Pancreas (tissue), 10 donors: ENCODE measurements around the gene RGS9BP. TPM values are rescaled to one million over a fixed set of nuclear protein-coding genes. Genes with fewer than 3 reads are reported as not detected.

ENCODE experiments used
- ATAC-seq, 4 donors: fragments of 200-7000 bp; cut with Tn5 transposase; one replicate each; pipeline versions ENCODE4 v1.8.0 to v1.9.1; 2020; ENCODE audit warnings: mild to moderate bottlenecking in 4 of 4, moderate library complexity in 4 of 4
- DNase-seq, 6 donors: peaks; one replicate each; pipeline ENCODE4 v3.0.0-alpha.2; 2020
- FAIRE-seq: peaks from 2 replicates; lab custom pipeline; 2012; peaks lifted over from hg19 to GRCh38; lab: Jason Lieb, UNC
- H3K27ac ChIP-seq, 4 donors: fragments of 200-600 bp; sonication (generic); 1 replicate in 3 of 4; 2 replicates in 1 of 4; pipeline versions ENCODE4 v1.5.0 to v1.8.0; 2020
- H3K27me3 ChIP-seq, 4 donors: fragments of 200-600 bp; one replicate each; pipeline ENCODE4 v1.8.0; 2021
- H3K36me3 ChIP-seq, 3 donors: fragments of 200-600 bp; sonication (generic) in 1 of 3; one replicate each; pipeline versions ENCODE4 v1.5.0 to v1.8.0; 2020 to 2021
- H3K4me1 ChIP-seq, 3 donors: fragments of 200-600 bp; one replicate each; pipeline ENCODE4 v1.8.0; 2021
- H3K4me3 ChIP-seq, 4 donors: fragments of 200-600 bp; sonication (generic) in 2 of 4; one replicate each; pipeline versions ENCODE4 v1.5.0 to v1.8.0; 2020 to 2021
- H3K9me3 ChIP-seq, 4 donors: fragments of 200-600 bp; one replicate each; pipeline ENCODE4 v1.8.0; 2021
- CTCF ChIP-seq, 4 donors: fragments of 200-600 bp; sonication (generic) in 3 of 4; IDR thresholded peaks; one replicate each; pipeline versions ENCODE4 v1.5.0 to v1.8.0; 2021; ENCODE audit warnings: antibody characterized with exemption in 4 of 4
- WGBS, 2 donors: extraction: QIAGEN DNeasy Blood & Tissue Kit; methylation state at CpG; one replicate each; pipeline ENCODE4 v1.1.7; 2013; 5-methylcytosine and 5-hydroxymethylcytosine counted together
- intact Hi-C, 3 donors: fragments of 100-400 bp; cut with DNase I; formaldehyde crosslinking; loops; one replicate each; pipeline versions ENCODE4 v1.11.1 to v1.14.2; 2022
- polyA plus RNA-seq, 2 donors: library from polyadenylated mRNA; stranded (reverse); fragments of 200-250 nt; gene quantifications; one replicate each; pipeline ENCODE4 v1.2.3, GENCODE V29; 2013
- total RNA-seq, 6 donors: library from RNA; stranded (reverse); fragmentation: NEBNext Ultra II Directional in 4 of 6; extraction: Animal tissue kit (Norgen Biotek cat#: 25700) in 4 of 6; gene quantifications; one replicate each; pipeline versions ENCODE4 v1.2.1 to v1.2.4, GENCODE V29; 2021 to 2023
- donor health status: healthy with polysubstance abuse.
- donor health status: DM: no; HTN: no; CAD: no; lungs with moderate emphysema.
- donor health status: DM: no; HTN: no; CAD: no.
- donor health status: control.
- donor health status: control.
- donor health status: Bipolar disorder and iron deficiency.
- donor health status: DM: yes; HTN: yes; CAD: no.
- donor health status: DM: no; HTN: no; CAD: no.
- donor health status: DM: no; HTN: no; CAD: no.
- donor health status: DM: yes; HTN: yes; CAD: no.

Gene RGS9BP
- total and polyA plus RNA-seq, 8 donors = 0.02 to 0.25 (median 0.16) TPM; not detected in 3

- intact Hi-C loops = no loop called here
- Histone ChIP-seq H3K36me3 (no peaks in the 10 kb centered on the region), H3K27me3 (peaks cover 0 to 5% (median 0%) of the 10 kb centered on the region in 4 donors), H3K4me1 (peaks cover 0 to 6% (median 3%) of the 10 kb centered on the region in 3 donors), H3K27ac (no peak overlapping the region), H3K9me3 (no peaks in the 10 kb centered on the region), H3K4me3 (peak overlapping the region in 1 of 4 donors; percentile 93)
- FAIRE-seq (no peak), DNase-seq (peak in 1 of 6 donors; percentile 36), ATAC-seq (no peak)
- no peak for TF ChIP-seq CTCF (IDR thresholded peaks at IDR 0.05)
- WGBS, 2 donors = 80 to 83% methylated on average over 10 of the region's 10 CpGs
Observed at GRCh38 chr19:32673573-32673972, 2.1 kb upstream of the RGS9BP start.

- Histone ChIP-seq H3K36me3 (no peaks in the 10 kb centered on the region), H3K27ac (peak overlapping the region in 1 of 4 donors; percentile 52), H3K4me1 (peaks cover 0 to 6% (median 3%) of the 10 kb centered on the region in 3 donors), H3K27me3 (peaks cover 0 to 5% (median 0%) of the 10 kb centered on the region in 4 donors), H3K9me3 (no peaks in the 10 kb centered on the region), H3K4me3 (peak overlapping the region; percentile 79 to 98 (median 90))
- no peak for TF ChIP-seq CTCF (IDR thresholded peaks at IDR 0.05)
- intact Hi-C loops = no loop called here
- DNase-seq (no peak), ATAC-seq (no peak), FAIRE-seq (no peak)
- 2% methylated on average over 53 to 67 of the region's 67 CpGs for WGBS, 2 donors
Observed at GRCh38 chr19:32674153-32674930, 1.3 kb upstream of the RGS9BP start.

GRCh38 chr19:32674931-32675719 lies 523 bp upstream of the RGS9BP start, which contains the start of gene ANKRD27:
Gene ANKRD27 (minus strand): TSS chr19:32675180. CDS start chr19:32659015, 16,165 bp downstream.
- WGBS, 2 donors = 1% methylated on average over 67 to 75 of the region's 75 CpGs
- Histone ChIP-seq H3K36me3 (no peaks in the 10 kb centered on the region), H3K27ac (peak within 1 kb of the TSS in 1 of 4 donors; percentile 52), H3K9me3 (no peaks in the 10 kb centered on the region), H3K4me3 (peak within 1 kb of the TSS; percentile 79 to 98 (median 90)), H3K27me3 (peaks cover 0 to 5% (median 0%) of the 10 kb centered on the region in 4 donors), H3K4me1 (peaks cover 0 to 6% (median 3%) of the 10 kb centered on the region in 3 donors)
- intact Hi-C loops = no loop called here
- DNase-seq (peak; percentile 97 to 99 (median 98)), ATAC-seq (peak; percentile 93 to 99 (median 94)), FAIRE-seq (peak; percentile 32)
- TF ChIP-seq CTCF (IDR thresholded peaks at IDR 0.05) = no peak

GRCh38 chr19:32676186-32676894 lies 692 bp downstream of the RGS9BP start:
- Histone ChIP-seq H3K27ac (no peak overlapping the region), H3K4me1 (peaks cover 0 to 6% (median 3%) of the 10 kb centered on the region in 3 donors)
- DNase-seq = peak; percentile 12 to 84 (median 40)

More at GRCh38 chr19:32676186-32676894, 692 bp downstream of the RGS9BP start:
- intact Hi-C loops = no loop called here
- ATAC-seq = peak; percentile 4 to 14 (median 8)
- H3K27me3 ChIP-seq = peaks cover 0 to 5% (median 0%) of the 10 kb centered on the region in 4 donors
- no peak for FAIRE-seq
- peak overlapping the region; percentile 79 to 98 (median 90) for H3K4me3 ChIP-seq
- WGBS, 2 donors = 5 to 6% methylated on average over 84 to 93 of the region's 93 CpGs
- no peaks in the 10 kb centered on the region for H3K36me3 ChIP-seq
- H3K9me3 ChIP-seq = no peaks in the 10 kb centered on the region
- TF ChIP-seq CTCF (IDR thresholded peaks at IDR 0.05) = no peak
